GM18861 (cell line): Measurements from ENCODE around the gene PRAMEF27.
"Not testable (repeated sequence)": the region's sequence is repeated elsewhere in the genome, so short reads cannot be mapped to it uniquely, and the experiment has no call there.

Experiments
- ATAC-seq: cut with Tn5 transposase; IDR thresholded peaks from one replicate; pipeline ENCODE4 v1.9.1; 2021; ENCODE audit not compliant: unreplicated experiment

PRAMEF27 gene

DNA sequence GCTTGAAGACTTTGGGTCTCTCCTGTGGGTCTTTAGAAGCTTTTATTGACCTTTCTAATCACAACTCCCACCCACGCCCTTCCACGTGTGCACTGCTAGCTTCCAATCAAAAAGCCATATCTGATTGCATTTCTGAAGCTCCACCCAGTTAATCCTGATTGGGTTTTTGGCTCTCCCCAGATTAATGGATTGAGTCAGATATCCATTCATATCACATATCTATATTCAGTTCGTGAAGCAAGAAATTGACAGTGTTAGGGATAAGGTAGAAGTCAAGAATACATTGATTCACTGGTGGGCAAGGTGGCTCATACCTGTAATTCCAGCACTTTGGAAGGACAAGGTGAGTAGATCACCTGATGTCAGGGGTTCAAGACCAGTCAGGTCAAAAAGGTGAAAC, at the start of gene PRAMEF27:
TSS of gene PRAMEF27 (minus strand) at position 101 of the 400 bp plus-strand sequence. CDS start 2,916 bp downstream, outside the sequence.
- ATAC-seq = not testable (repeated sequence)

DNA sequence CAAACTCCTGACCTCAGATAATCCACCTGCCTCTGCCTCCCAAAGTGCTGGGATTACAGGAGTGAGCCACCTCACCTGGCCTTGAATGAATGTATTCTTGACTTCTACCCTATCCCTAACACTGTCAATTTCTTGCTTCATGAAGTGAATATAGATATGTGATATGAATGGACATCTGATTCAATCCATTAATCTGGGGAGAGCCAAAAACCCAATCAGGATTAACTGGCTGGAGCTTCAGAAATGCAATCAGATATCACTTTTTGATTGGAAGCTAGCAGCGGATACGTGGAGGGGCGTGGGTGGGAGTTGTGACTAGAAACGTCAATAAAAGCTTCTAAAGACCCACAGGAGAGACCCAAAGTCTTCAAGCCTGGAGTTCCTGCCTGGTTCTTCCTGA, 14.1 kb upstream of the PRAMEF27 start, which contains the start of gene PRAMEF25:
TSS of gene PRAMEF25 (plus strand) at position 301 of the 400 bp plus-strand sequence. CDS start 2,920 bp downstream, outside the sequence.
- not testable (repeated sequence) for ATAC-seq

DNA sequence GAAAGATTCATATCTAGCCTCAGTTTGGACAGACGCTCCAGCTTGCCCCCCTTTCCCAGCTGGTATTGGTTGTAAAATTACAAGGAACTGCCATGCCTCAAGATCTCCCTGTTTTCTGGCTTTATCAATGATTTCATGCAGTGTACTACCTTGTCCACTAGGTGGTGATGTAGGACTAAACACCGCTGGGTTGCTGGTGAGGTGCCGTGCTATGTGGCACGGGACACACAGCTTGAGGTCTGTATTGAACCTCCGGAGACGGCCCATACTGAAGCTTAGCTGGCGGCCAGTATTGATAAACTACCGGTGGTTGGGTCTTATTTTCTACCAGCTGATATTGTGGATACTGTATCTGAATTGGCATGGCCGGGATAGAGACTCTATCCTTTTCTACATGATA, 36.5 kb downstream of the PRAMEF27 start:
- ATAC-seq = not testable (repeated sequence)

GRCh38 chr1:13011932-13012331, 44.4 kb downstream of the PRAMEF27 start:
- ATAC-seq = not testable (repeated sequence)

- ATAC-seq = not testable (repeated sequence)
Observed at GRCh38 chr1:13009348-13009747, 47.0 kb downstream of the PRAMEF27 start.

DNA sequence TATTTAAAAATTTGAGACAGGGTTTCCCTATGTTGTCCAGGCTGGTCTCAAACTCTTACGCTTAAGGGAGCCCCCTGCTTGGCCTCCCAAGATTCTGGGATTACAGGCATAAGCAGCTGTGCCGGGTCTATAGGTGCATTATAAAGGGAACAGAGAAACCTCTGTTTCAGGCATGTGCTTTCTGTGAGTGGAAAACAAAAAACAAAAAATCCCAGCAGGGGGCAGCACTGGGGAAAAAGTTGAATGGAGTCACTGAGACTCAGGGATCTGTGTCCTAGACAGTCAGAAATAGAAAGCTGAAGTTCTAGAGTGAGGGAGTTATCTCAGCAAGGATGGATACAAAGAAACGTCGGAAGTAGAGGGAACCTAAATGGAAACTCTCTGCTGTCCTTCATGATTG, 50.6 kb downstream of the PRAMEF27 start:
- ATAC-seq = not testable (repeated sequence)
